Measurements from ENCODE around the gene EPS8L3. TPM values are rescaled to one million over a fixed set of nuclear protein-coding genes. Genes with fewer than 3 reads are reported as not detected.

Gene EPS8L3
- total and polyA plus RNA-seq, 2 of the 8 experiments (the other 6 are each of a cell fraction or from before 2014, with no cell fraction given): not detected

DNA sequence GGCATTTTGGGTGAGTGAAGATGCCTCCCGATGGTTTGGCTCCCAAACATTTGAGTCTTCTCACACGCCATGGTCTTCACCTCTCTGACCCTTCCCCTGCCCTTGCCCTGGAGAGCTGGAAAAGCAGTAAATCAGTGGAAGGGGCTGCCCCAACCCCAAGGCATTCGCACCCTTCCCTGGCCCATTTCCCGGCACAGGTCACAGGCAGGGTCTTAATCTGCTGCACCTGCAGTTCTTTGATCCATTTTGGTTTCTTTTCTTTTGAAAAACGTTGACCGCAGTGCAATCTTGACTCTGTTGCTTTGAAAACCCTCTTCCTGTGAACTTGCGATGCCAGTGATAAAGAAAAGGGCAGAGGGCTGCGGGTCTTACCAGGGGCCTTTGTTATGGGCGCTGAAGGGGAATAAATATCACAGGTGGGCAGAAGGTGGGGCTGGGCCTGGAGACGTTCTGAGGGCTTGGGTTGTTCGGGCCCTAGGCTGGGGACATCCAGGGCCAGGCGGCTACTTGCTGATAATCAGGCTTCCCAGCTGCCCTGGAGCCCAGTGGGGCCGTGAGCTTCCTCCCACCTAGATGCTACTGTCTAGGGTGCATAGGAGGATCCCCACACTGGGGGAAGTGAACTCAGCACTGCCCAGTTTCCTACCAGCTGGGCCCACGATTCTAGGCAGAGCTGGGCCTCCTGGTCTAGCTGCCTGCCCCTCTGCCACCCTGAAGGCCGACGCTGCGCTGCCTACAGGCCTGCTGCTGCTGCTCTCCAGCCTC, 38.6 kb upstream of the EPS8L3 start:
- no peaks in the 10 kb centered on the region for H3K36me3 ChIP-seq (ENCODE audit: control insufficient read depth in 2 of 4, insufficient read depth in 4 of 4, low read length in 3 of 4)
- H3K4me3 ChIP-seq (ENCODE audit: extremely low read depth in 1 of 4, insufficient read depth in 2 of 4, low read depth in 3 of 4, low read length in 4 of 4): no peak overlapping the region
- CTCF ChIA-PET (ENCODE audit: partially characterized antibody): interaction anchor here (0.8 to 2.9 kb wide), 12 partner anchors 10 to 209 kb away, joined by 3 to 11 read pairs (median 5); partner anchors contain the start of genes AHCYL1 and EPS8L3
- H3K9me3 ChIP-seq (ENCODE audit: insufficient read depth in 2 of 2, low read depth in 1 of 2, low read length in 1 of 2): no peaks in the 10 kb centered on the region
- no peak overlapping the region for H3K14ac ChIP-seq (ENCODE audit: insufficient read length)
- no peak overlapping the region for H3K56ac ChIP-seq (replicated peaks; ENCODE audit: insufficient read length, low read depth, low read length)
- 0 out of 2 replicates have a peak overlapping the region, but pooled peaks have one; percentile 16 for H2BK15ac ChIP-seq (ENCODE audit: low read length)
- FAIRE-seq (no peak), DNase-seq (ENCODE audit: low read depth in 1 of 2, low spot score in 2 of 2) (no peak)
- no peaks in the 10 kb centered on the region for H4K20me1 ChIP-seq (replicated peaks in 1 of 2; ENCODE audit: control insufficient read depth in 1 of 2, insufficient read depth in 2 of 2, low read length in 2 of 2)
- no peak overlapping the region for H4K5ac ChIP-seq (ENCODE audit: insufficient read length, low read depth, low read length)
- H3K27me3 ChIP-seq (replicated peaks in 1 of 4; ENCODE audit: control insufficient read depth in 3 of 4, extremely low read depth in 1 of 4, insufficient read depth in 3 of 4, low read length in 3 of 4): no peaks in the 10 kb centered on the region
- 86% methylated on average over 17 of the region's 17 CpGs; no CpG with 5 or more reads in 1 of the 2 experiments for WGBS, 2 experiments (ENCODE audit: extremely low coverage in 1 of 2, insufficient coverage in 1 of 2, insufficient read length in 1 of 2, insufficient replicate concordance in 2 of 2, low coverage in 1 of 2, low lambda C conversion rate in 2 of 2, missing lambda C conversion rate in 1 of 2)
- H2BK20ac ChIP-seq (ENCODE audit: low read length): no peak overlapping the region
- H2BK5ac ChIP-seq (ENCODE audit: low read depth, low read length): no peak overlapping the region
- H3K4ac ChIP-seq (replicated peaks; ENCODE audit: insufficient read length, low read depth, low read length): no peak overlapping the region
- H2AFZ ChIP-seq (ENCODE audit: low read length): no peak overlapping the region
- no peak overlapping the region for H3K18ac ChIP-seq (ENCODE audit: extremely low read depth, low read length)
- no peak overlapping the region for H3K9ac ChIP-seq (replicated peaks in 1 of 4; ENCODE audit: extremely low read depth in 1 of 4, low read depth in 3 of 4, low read length in 3 of 4)
- 0 out of 2 replicates have a peak overlapping the region, but pooled peaks have one; percentile 11 for H4K8ac ChIP-seq (ENCODE audit: extremely low read depth, insufficient read depth, low read length)
- no peak overlapping the region for H3K27ac ChIP-seq (ENCODE audit: low read depth, low read length)
- H2BK12ac ChIP-seq (ENCODE audit: low read depth, low read length): no peak overlapping the region
- no peak overlapping the region for H3K4me2 ChIP-seq (ENCODE audit: insufficient read depth in 1 of 2, low read depth in 2 of 2, low read length in 2 of 2)
- H3K23ac ChIP-seq (ENCODE audit: insufficient read length): no peak overlapping the region
- H3K4me1 ChIP-seq (replicated peaks in 1 of 4; ENCODE audit: control insufficient read depth in 3 of 4, insufficient read depth in 4 of 4, low read length in 3 of 4): no peaks in the 10 kb centered on the region
- H3K79me1 ChIP-seq (ENCODE audit: low read depth, low read length): no peaks in the 10 kb centered on the region
- no peaks in the 10 kb centered on the region for H3K79me2 ChIP-seq (ENCODE audit: control insufficient read depth in 1 of 2, insufficient read depth in 2 of 2, low read length in 2 of 2)
- H3K23me2 ChIP-seq (ENCODE audit: low read depth, low read length): no peaks in the 10 kb centered on the region
- H2BK120ac ChIP-seq (replicated peaks; ENCODE audit: low read depth, low read length): no peak overlapping the region
- H4K91ac ChIP-seq (replicated peaks; ENCODE audit: insufficient read length, low read length): no peak overlapping the region
- no peak overlapping the region for H2AK5ac ChIP-seq (ENCODE audit: low read depth, low read length)
- POLR2A ChIA-PET (ENCODE audit: partially characterized antibody): interaction anchor here (1.6 kb wide), 1 partner anchor 10 kb away, joined by 4 read pairs; no protein-coding TSS in a partner anchor
- TF ChIP-seq SP4 (IDR thresholded peaks at IDR 0.05; ENCODE audit: low read length) (no peak), POU5F1 (IDR thresholded peaks at IDR 0.05; ENCODE audit: low read depth, low read length) (no peak), CBX8 (IDR thresholded peaks at IDR 0.05; ENCODE audit: borderline replicate concordance, low read depth, low read length) (no peak), SIN3A (conservative IDR thresholded peaks at IDR 0.05 in 1 of 2, IDR thresholded peaks at IDR 0.05 in 1 of 2; ENCODE audit: low read depth in 1 of 2, low read length in 2 of 2) (no peak), BACH1 (IDR thresholded peaks at IDR 0.05; ENCODE audit: low read length) (no peak), SUZ12 (IDR thresholded peaks at IDR 0.05; ENCODE audit: low read length) (no peak), RFX5 (IDR thresholded peaks at IDR 0.05; ENCODE audit: borderline replicate concordance, low read depth, low read length) (no peak), KDM5A (IDR thresholded peaks at IDR 0.05; ENCODE audit: low read length) (no peak), SIRT6 (IDR thresholded peaks at IDR 0.05; ENCODE audit: low read length) (no peak), JUN (IDR thresholded peaks at IDR 0.05; ENCODE audit: low read depth, low read length) (no peak)
- TF ChIP-seq, protein P1, sequence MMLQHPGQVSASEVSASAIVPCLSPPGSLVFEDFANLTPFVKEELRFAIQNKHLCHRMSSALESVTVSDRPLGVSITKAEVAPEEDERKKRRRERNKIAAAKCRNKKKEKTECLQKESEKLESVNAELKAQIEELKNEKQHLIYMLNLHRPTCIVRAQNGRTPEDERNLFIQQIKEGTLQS (IDR thresholded peaks at IDR 0.05; ENCODE audit: insufficient read depth, low read depth, low read length): no peak
- TF ChIP-seq, protein P2, sequence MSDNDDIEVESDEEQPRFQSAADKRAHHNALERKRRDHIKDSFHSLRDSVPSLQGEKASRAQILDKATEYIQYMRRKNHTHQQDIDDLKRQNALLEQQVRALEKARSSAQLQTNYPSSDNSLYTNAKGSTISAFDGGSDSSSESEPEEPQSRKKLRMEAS (IDR thresholded peaks at IDR 0.05): no peak

Data from H1 (cell line).